KMS-11 (cell line): Measurements from ENCODE around the gene DHPS.
"Not testable (repeated sequence)": the region's sequence is repeated elsewhere in the genome, so short reads cannot be mapped to it uniquely, and the experiment has no call there.

ENCODE experiments used
- H2AFZ ChIP-seq: fragments of 200-600 bp; sonication (generic); 2 replicates; pipeline ENCODE4 v1.6.1; 2016; ENCODE audit warnings: antibody characterized with exemption, mixed run types, low read depth
- H3K27ac ChIP-seq: fragments of 200-600 bp; sonication (generic); 2 replicates; pipeline ENCODE4 v1.6.1; 2016; ENCODE audit warnings: mild to moderate bottlenecking, mixed run types
- H3K27me3 ChIP-seq: fragments of 200-600 bp; sonication (generic); 2 replicates; pipeline ENCODE4 v1.6.1; 2017; ENCODE audit warnings: mild to moderate bottlenecking, low read depth, mixed run types, moderate library complexity; ENCODE audit not compliant: insufficient read depth
- H3K36me3 ChIP-seq: fragments of 200-600 bp; sonication (generic); 2 replicates; pipeline ENCODE4 v1.6.1; 2017; ENCODE audit warnings: mild to moderate bottlenecking, mixed run types; ENCODE audit not compliant: insufficient read depth
- H3K4me1 ChIP-seq: fragments of 200-600 bp; sonication (generic); 2 replicates; pipeline ENCODE4 v1.6.1; 2016; ENCODE audit warnings: mild to moderate bottlenecking, low read depth, mixed run types; ENCODE audit not compliant: poor library complexity, severe bottlenecking
- H3K4me2 ChIP-seq: fragments of 200-600 bp; sonication (generic); 2 replicates; pipeline ENCODE4 v1.7.0; 2016; ENCODE audit warnings: mild to moderate bottlenecking, mixed run types
- H3K4me3 ChIP-seq: fragments of 200-600 bp; sonication (generic); IDR thresholded peaks from 2 replicates; pipeline ENCODE4 v1.6.1; 2017; ENCODE audit warnings: low read depth, low read length, mixed read lengths; ENCODE audit not compliant: insufficient read depth
- H3K79me2 ChIP-seq: fragments of 200-600 bp; sonication (generic); 2 replicates; pipeline ENCODE4 v1.6.1; 2016; ENCODE audit warnings: low read depth, mixed run types; ENCODE audit not compliant: insufficient read depth
- H3K9ac ChIP-seq: fragments of 200-600 bp; sonication (generic); 2 replicates; pipeline ENCODE4 v1.6.1; 2016; ENCODE audit warnings: mild to moderate bottlenecking, mixed run types
- H4K20me1 ChIP-seq: fragments of 200-600 bp; sonication (generic); 2 replicates; pipeline ENCODE4 v1.6.1; 2016; ENCODE audit warnings: mild to moderate bottlenecking, mixed run types; ENCODE audit not compliant: insufficient read depth
- TF ChIP-seq, protein P1 (sequence below): fragments of 200-600 bp; sonication (generic); conservative IDR thresholded peaks from 2 replicates; pipeline ENCODE4 v1.6.1; 2017; ENCODE audit warnings: low read depth, mild to moderate bottlenecking, antibody characterized with exemption, low read length, moderate library complexity, mixed read lengths

DHPS gene

DNA sequence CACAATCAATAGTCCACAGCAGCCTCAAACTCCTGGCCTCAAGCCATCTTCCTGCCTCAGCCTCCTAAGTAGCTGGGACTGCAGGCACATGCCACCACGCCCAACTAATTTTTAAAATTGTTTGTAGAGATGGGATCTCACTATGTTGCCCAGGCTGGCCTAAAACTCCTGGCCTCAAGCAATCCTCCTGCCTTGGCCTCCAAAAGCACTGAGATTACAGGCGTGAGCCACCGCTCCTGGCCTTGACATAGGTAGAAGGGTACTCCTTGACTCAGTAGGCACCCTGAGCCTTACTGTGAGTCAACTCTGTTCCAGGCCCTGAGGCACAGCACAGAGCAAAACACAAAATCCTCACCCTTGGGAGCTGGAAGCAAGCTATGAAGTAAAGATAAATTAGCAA, 34.2 kb upstream of the DHPS start:
- peaks cover 13% of the 10 kb centered on the region; the same call in 1 of the 2 replicates for H3K36me3 ChIP-seq
- peaks cover 33% of the 10 kb centered on the region for H3K4me1 ChIP-seq
- H3K4me2 ChIP-seq: no peak overlapping the region
- no peak overlapping the region for H3K9ac ChIP-seq
- peaks cover 37% of the 10 kb centered on the region for H3K79me2 ChIP-seq
- TF ChIP-seq, protein P1, sequence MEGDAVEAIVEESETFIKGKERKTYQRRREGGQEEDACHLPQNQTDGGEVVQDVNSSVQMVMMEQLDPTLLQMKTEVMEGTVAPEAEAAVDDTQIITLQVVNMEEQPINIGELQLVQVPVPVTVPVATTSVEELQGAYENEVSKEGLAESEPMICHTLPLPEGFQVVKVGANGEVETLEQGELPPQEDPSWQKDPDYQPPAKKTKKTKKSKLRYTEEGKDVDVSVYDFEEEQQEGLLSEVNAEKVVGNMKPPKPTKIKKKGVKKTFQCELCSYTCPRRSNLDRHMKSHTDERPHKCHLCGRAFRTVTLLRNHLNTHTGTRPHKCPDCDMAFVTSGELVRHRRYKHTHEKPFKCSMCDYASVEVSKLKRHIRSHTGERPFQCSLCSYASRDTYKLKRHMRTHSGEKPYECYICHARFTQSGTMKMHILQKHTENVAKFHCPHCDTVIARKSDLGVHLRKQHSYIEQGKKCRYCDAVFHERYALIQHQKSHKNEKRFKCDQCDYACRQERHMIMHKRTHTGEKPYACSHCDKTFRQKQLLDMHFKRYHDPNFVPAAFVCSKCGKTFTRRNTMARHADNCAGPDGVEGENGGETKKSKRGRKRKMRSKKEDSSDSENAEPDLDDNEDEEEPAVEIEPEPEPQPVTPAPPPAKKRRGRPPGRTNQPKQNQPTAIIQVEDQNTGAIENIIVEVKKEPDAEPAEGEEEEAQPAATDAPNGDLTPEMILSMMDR: no peak
- H4K20me1 ChIP-seq: no peaks in the 10 kb centered on the region
- no peaks in the 10 kb centered on the region for H3K27me3 ChIP-seq
- H3K4me3 ChIP-seq: no peak overlapping the region
- H3K27ac ChIP-seq: no peak overlapping the region
- H2AFZ ChIP-seq: no peak overlapping the region

DNA sequence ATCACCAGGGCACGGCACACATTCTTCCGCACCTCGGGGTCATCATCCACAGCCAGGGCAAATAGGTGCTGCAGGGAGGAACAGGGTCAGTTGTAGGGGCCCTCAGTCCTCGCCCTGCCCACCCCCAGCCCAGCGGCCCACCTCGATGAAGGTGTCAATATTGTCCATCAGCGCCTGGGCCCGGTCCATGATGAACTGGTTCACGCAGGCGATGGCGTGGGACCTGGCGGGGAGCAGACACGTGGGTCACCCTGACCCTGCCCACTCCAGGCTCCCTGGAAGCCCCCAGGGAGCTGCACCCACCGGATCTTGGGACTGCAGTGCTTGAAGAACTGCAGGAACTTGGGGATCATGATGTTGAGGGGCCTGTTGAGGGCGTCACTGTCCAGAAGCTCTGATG, 33.4 kb upstream of the DHPS start:
- H3K4me1 ChIP-seq: peaks cover 29% of the 10 kb centered on the region
- TF ChIP-seq, protein P1: no peak
- H3K27ac ChIP-seq: no peak overlapping the region
- H3K4me3 ChIP-seq: no peak overlapping the region
- H3K36me3 ChIP-seq: peaks cover 17% of the 10 kb centered on the region; the same call in 1 of the 2 replicates
- no peaks in the 10 kb centered on the region for H4K20me1 ChIP-seq
- H3K9ac ChIP-seq: no peak overlapping the region
- H3K4me2 ChIP-seq: no peak overlapping the region
- H3K79me2 ChIP-seq: peaks cover 29% of the 10 kb centered on the region
- H2AFZ ChIP-seq: no peak overlapping the region
- H3K27me3 ChIP-seq: no peaks in the 10 kb centered on the region

DNA sequence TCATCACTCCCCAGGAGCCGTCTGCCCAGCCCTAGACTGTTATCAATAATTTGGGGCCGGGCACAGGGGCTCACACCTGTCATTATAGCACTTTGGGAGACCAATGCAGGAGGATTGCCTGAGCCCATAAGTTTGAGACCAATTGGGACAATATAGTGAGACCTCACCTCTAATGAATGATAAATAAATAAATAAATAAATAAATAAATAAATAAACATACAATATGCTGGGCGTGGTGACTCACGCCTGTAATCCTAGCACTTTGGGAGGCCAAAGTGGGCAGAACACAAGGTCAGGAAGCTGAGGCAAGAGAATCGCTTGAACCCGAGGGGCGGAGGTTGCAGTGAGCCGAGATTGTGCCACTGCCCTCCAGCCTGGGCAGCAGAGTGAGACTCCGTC, 31.6 kb upstream of the DHPS start:
- H4K20me1 ChIP-seq, H3K4me3 ChIP-seq, H3K27ac ChIP-seq, H2AFZ ChIP-seq, H3K4me2 ChIP-seq, H3K9ac ChIP-seq, H3K27me3 ChIP-seq: not testable (repeated sequence)
- Histone ChIP-seq H3K36me3 (peaks cover 12% of the 10 kb centered on the region; the same call in 1 of the 2 replicates), H3K79me2 (peaks cover 11% of the 10 kb centered on the region; the same call in 1 of the 2 replicates), H3K4me1 (peaks cover 15% of the 10 kb centered on the region)

DNA sequence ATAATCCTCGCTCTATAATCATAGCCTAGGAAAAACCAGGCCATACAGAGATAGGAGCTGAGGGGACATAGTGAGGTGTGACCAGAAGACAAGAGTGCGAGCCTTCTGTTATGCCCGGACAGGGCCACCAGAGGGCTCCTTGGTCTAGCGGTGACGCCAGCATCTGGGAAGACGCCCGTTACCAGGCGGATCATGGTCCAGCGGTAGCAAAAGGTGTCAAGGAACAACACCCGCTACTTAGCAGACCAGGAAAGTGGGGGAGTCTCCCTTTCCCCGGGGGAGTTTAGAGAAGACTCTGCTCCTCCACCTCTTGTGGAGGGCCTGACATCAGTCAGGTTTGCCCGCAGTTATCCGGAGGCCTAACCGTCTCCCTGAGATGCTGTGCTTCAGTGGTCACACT, 30.4 kb upstream of the DHPS start:
- not testable (repeated sequence) for H3K4me1 ChIP-seq, H3K4me2 ChIP-seq, H3K4me3 ChIP-seq, H3K9ac ChIP-seq, H3K27me3 ChIP-seq, H3K27ac ChIP-seq, H4K20me1 ChIP-seq, H2AFZ ChIP-seq, H3K79me2 ChIP-seq
- TF ChIP-seq, protein P1: 0 out of 2 replicates have a peak, but pooled peaks have one; percentile 24
- peaks cover 10% of the 10 kb centered on the region; the same call in 1 of the 2 replicates for H3K36me3 ChIP-seq

- Histone ChIP-seq H3K9ac (no peak overlapping the region), H2AFZ (no peak overlapping the region), H3K36me3 (peaks cover 10% of the 10 kb centered on the region; the same call in 1 of the 2 replicates), H3K27ac (no peak overlapping the region), H3K4me2 (no peak overlapping the region), H4K20me1 (no peaks in the 10 kb centered on the region), H3K27me3 (no peaks in the 10 kb centered on the region), H3K4me1 (no peaks in the 10 kb centered on the region), H3K4me3 (no peak overlapping the region), H3K79me2 (no peaks in the 10 kb centered on the region)
- TF ChIP-seq, protein P1: no peak
These were observed 29.5 kb upstream of the DHPS start for GRCh38 chr19:12711187-12711586.
